ENCODE results near the gene RNU6-1.

The RNU6-1 gene

DNA sequence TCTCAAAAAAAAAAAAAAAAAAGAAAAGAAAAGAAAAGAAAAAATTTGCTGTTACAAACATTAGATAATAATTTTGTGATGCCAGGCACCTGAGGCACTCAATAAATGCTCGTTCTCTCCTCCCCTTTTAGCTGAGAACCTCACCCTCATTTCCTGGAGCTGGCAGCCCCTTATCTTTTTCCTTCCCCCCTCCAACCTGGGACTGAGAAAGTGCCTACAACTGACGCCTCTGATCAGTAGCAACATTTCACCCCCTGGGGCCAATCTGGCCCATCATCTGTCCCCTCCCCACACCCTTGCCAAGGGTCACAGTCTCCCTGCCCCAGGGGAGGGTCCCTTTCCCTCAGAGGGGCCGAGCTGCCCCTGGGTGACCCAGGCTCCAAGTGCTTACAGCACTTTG is 12.6 kb upstream of the RNU6-1 start:
- TF ChIP-seq, protein P1, sequence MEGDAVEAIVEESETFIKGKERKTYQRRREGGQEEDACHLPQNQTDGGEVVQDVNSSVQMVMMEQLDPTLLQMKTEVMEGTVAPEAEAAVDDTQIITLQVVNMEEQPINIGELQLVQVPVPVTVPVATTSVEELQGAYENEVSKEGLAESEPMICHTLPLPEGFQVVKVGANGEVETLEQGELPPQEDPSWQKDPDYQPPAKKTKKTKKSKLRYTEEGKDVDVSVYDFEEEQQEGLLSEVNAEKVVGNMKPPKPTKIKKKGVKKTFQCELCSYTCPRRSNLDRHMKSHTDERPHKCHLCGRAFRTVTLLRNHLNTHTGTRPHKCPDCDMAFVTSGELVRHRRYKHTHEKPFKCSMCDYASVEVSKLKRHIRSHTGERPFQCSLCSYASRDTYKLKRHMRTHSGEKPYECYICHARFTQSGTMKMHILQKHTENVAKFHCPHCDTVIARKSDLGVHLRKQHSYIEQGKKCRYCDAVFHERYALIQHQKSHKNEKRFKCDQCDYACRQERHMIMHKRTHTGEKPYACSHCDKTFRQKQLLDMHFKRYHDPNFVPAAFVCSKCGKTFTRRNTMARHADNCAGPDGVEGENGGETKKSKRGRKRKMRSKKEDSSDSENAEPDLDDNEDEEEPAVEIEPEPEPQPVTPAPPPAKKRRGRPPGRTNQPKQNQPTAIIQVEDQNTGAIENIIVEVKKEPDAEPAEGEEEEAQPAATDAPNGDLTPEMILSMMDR (conservative IDR thresholded peaks at IDR 0.05; ENCODE audit: low read depth, low read length): no peak
- no peaks in the 10 kb centered on the region for H3K79me2 ChIP-seq (ENCODE audit: insufficient read depth, low read depth)
- no peaks in the 10 kb centered on the region for H3K36me3 ChIP-seq (ENCODE audit: insufficient read depth)
- no peak overlapping the region for H2AFZ ChIP-seq (ENCODE audit: low read depth)
- no peak overlapping the region for H3K9ac ChIP-seq
- H3K27ac ChIP-seq: no peak overlapping the region
- H3K4me3 ChIP-seq (IDR thresholded peaks at IDR 0.05; ENCODE audit: insufficient read depth, low read depth, low read length): no peak overlapping the region
- no peaks in the 10 kb centered on the region for H3K27me3 ChIP-seq (ENCODE audit: insufficient read depth, low read depth)
- H4K20me1 ChIP-seq (ENCODE audit: insufficient read depth): no peaks in the 10 kb centered on the region
- no peak overlapping the region for H3K4me2 ChIP-seq
- peaks cover 6% of the 10 kb centered on the region for H3K4me1 ChIP-seq (ENCODE audit: low read depth, poor library complexity, severe bottlenecking)

DNA sequence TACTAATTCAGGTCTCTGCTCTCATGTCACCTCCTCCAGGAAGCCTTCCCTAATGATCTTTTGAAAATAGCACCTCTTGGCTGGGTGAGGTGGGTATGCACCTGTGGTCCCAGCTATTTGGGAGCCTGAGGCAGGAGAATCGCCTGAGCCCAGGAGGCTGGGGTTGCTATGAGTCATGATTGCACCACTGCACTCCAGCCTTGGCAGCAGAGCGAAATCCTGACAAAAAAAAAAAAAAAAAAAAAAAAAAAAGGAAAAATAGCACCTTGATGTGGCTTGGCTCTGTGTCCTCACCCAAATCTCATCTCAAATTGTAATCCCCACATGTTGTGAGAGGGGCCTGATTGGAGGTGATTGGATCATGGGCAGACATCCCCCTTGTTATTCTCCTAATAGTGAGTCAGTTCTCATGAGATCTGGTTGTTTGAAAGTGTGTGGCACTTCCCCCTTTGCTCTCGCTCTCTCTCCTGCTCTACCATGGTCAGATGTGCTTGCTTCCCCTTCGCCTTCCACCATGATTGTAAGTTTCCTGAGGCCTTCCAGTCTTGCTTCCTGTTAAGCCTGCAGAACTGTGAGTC is 11.2 kb upstream of the RNU6-1 start:
- no peak overlapping the region for H3K27ac ChIP-seq
- H3K79me2 ChIP-seq (ENCODE audit: insufficient read depth, low read depth): no peaks in the 10 kb centered on the region
- no peak overlapping the region for H3K9ac ChIP-seq
- no peak overlapping the region for H2AFZ ChIP-seq (ENCODE audit: low read depth)
- H3K4me2 ChIP-seq: no peak overlapping the region
- H3K4me3 ChIP-seq (IDR thresholded peaks at IDR 0.05; ENCODE audit: insufficient read depth, low read depth, low read length): no peak overlapping the region
- no peaks in the 10 kb centered on the region for H4K20me1 ChIP-seq (ENCODE audit: insufficient read depth)
- peaks cover 6% of the 10 kb centered on the region for H3K4me1 ChIP-seq (ENCODE audit: low read depth, poor library complexity, severe bottlenecking)
- TF ChIP-seq, protein P1 (conservative IDR thresholded peaks at IDR 0.05; ENCODE audit: low read depth, low read length): no peak
- no peaks in the 10 kb centered on the region for H3K36me3 ChIP-seq (ENCODE audit: insufficient read depth)
- H3K27me3 ChIP-seq (ENCODE audit: insufficient read depth, low read depth): no peaks in the 10 kb centered on the region

DNA sequence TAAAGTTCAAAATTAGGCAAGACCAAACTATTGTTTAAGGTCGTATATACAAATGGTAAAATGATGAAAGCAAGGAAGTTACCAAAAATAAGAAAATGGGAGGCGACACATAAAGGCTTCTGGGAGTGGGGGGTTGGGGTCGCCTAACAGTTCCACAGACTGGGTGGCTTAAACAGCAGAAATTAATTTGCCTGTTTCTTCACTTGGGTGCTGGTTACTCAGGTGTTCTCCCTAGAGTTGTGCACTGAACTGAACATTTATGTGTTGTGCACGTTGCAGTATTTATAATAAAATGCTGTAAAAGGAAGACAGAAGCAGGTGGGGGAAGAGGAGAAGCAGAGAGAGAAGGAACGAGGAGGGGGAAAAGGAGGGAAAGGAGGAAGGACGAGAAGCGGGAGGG is 10.5 kb upstream of the RNU6-1 start:
- Histone ChIP-seq H3K79me2 (ENCODE audit: insufficient read depth, low read depth) (no peaks in the 10 kb centered on the region), H3K4me3 (IDR thresholded peaks at IDR 0.05; ENCODE audit: insufficient read depth, low read depth, low read length) (no peak overlapping the region), H3K4me2 (no peak overlapping the region), H3K9ac (no peak overlapping the region), H3K36me3 (ENCODE audit: insufficient read depth) (no peaks in the 10 kb centered on the region), H4K20me1 (ENCODE audit: insufficient read depth) (no peaks in the 10 kb centered on the region), H3K27me3 (ENCODE audit: insufficient read depth, low read depth) (no peaks in the 10 kb centered on the region), H2AFZ (ENCODE audit: low read depth) (no peak overlapping the region), H3K27ac (no peak overlapping the region), H3K4me1 (ENCODE audit: low read depth, poor library complexity, severe bottlenecking) (peaks cover 6% of the 10 kb centered on the region)
- TF ChIP-seq, protein P1 (conservative IDR thresholded peaks at IDR 0.05; ENCODE audit: low read depth, low read length): no peak

DNA sequence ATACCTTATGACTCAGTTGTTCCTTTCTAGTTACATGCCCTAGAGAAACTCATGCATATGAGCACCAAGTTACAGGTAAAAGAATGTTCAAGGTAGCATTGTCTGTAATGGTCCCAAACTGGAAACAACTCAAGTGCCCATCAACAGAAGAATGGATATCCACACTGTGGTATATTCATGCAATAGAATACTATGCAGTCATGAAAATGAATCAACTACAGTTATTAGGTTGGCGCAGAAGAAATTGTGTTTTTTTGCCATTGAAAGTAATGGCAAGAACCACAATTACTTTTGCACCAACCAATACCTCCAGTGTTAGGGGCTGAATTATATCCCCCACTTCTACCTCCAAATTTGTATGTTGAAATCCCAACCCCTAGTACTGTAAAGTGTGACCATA is 9.7 kb upstream of the RNU6-1 start:
- peaks cover 6% of the 10 kb centered on the region for H3K4me1 ChIP-seq (ENCODE audit: low read depth, poor library complexity, severe bottlenecking)
- H4K20me1 ChIP-seq (ENCODE audit: insufficient read depth): no peaks in the 10 kb centered on the region
- no peak overlapping the region for H3K27ac ChIP-seq
- no peaks in the 10 kb centered on the region for H3K36me3 ChIP-seq (ENCODE audit: insufficient read depth)
- TF ChIP-seq, protein P1 (conservative IDR thresholded peaks at IDR 0.05; ENCODE audit: low read depth, low read length): no peak
- H3K9ac ChIP-seq: no peak overlapping the region
- H3K4me3 ChIP-seq (IDR thresholded peaks at IDR 0.05; ENCODE audit: insufficient read depth, low read depth, low read length): no peak overlapping the region
- no peaks in the 10 kb centered on the region for H3K79me2 ChIP-seq (ENCODE audit: insufficient read depth, low read depth)
- no peak overlapping the region for H3K4me2 ChIP-seq
- H2AFZ ChIP-seq (ENCODE audit: low read depth): no peak overlapping the region
- no peaks in the 10 kb centered on the region for H3K27me3 ChIP-seq (ENCODE audit: insufficient read depth, low read depth)
